ENCODE measurements around the gene ZNF789.
"Not testable (repeated sequence)": the region's sequence is repeated elsewhere in the genome, so short reads cannot be mapped to it uniquely, and the experiment has no call there.

The ZNF789 gene
- long read RNA-seq, donor 1, partial matches to known transcripts = 0 of 1 reads
- long read RNA-seq, donor 1, other reads (novel, unspliced or antisense) = 0 of 1 reads
- long read RNA-seq, donor 2, partial matches to known transcripts = 0 of 1 reads
- long read RNA-seq, donor 2, other reads (novel, unspliced or antisense) = 0 of 1 reads
- long read RNA-seq, donor 3, partial matches to known transcripts = 0 of 3 reads
- long read RNA-seq, donor 3, other reads (novel, unspliced or antisense) = 0 of 3 reads
- long read RNA-seq, donor 4, partial matches to known transcripts = 5 of 19 reads
- long read RNA-seq, donor 4, other reads (novel, unspliced or antisense) = 6 of 19 reads
- long read RNA-seq, donor 5, partial matches to known transcripts = 0 of 4 reads
- long read RNA-seq, donor 5, other reads (novel, unspliced or antisense) = 0 of 4 reads
- long read RNA-seq, donor 6, partial matches to known transcripts = 0 of 1 reads
- long read RNA-seq, donor 6, other reads (novel, unspliced or antisense) = 0 of 1 reads
- long read RNA-seq, donor 7, partial matches to known transcripts = 0 of 8 reads
- long read RNA-seq, donor 7, other reads (novel, unspliced or antisense) = 0 of 8 reads
- long read RNA-seq, donor 8, partial matches to known transcripts = 0 of 2 reads
- long read RNA-seq, donor 8, other reads (novel, unspliced or antisense) = 0 of 2 reads

DNA sequence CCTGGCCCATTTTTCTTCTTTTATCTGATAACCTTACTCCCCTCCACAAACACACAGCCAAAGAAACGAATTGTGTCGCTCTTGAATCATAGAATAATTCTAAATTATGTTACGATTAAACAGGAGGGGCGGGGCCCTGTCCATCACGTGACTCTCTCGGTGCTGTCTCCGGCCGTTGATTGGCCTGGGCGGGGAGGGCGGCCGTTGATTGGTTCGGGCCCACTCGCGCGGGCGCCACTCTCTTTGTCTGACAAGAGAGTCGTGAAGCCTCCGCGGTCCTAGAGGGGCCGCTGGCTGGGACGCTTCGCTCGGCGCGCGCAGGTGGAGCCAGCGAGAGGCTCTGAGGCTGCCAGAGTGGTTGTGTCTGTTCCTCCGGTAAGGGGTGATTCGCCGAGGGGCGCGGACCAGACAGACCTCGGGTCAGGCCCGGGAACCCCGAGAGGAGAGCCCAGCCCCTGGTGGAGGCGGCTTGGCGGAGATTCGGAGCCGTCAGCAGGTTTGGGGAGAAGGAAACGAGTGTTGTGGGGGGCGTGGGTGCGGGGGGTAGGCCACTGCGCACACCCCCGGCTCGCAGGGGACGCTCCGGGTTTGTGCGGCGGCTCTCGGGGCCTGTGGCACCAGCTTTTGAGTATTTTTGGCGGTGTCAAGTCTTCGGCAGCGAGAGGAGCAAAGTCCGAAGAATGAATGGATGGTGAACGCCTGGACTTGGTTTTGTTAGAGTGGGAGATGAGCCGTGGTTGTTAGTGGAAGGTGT is at the start of gene ZNF789:
Gene ZNF789 (plus strand): TSS at position 330 of the 754 bp plus-strand sequence. CDS start 3,567 bp downstream, outside the sequence.
- peak; percentile 91 for DNase-seq

DNA sequence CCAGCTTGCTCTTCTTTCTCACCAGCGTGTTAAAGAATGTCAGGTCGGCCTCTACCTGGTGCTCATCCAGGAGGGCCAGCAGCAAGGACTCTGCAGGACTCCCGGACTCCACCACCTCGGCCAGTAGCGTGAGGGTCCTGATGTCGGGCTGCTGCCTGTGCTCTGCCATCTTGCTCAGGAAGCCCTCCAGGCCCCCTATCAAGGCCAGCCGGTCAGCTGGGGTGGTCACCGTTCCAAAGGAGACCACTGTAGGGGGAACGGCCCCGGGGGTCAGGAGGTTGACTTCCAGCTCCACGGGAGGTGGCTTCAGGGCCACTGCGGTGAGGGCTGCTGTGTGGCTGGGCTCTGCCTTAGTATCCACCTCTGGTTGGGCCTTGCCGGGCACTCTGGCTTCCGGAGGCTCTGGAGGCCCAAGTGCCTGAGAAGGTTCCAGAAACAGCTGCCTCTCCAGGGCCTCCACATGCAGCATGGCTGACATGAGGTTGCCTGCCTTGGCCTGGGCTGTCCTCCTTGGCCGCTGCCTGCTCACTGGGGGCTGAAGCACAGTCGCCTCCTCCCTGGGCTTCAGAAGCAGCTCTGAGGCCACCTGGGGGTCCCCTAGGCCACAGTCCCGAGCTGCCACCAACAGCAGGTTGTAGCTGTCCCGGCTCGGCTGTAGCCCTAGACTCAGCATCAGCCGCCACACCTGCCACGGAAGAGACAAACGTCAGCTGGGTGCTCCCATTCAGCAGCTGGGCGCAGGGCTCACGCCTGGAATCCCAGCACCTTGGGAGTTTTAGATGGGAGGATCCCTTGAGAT is 47.6 kb upstream of the ZNF789 start:
- DNase-seq = no peak

DNA sequence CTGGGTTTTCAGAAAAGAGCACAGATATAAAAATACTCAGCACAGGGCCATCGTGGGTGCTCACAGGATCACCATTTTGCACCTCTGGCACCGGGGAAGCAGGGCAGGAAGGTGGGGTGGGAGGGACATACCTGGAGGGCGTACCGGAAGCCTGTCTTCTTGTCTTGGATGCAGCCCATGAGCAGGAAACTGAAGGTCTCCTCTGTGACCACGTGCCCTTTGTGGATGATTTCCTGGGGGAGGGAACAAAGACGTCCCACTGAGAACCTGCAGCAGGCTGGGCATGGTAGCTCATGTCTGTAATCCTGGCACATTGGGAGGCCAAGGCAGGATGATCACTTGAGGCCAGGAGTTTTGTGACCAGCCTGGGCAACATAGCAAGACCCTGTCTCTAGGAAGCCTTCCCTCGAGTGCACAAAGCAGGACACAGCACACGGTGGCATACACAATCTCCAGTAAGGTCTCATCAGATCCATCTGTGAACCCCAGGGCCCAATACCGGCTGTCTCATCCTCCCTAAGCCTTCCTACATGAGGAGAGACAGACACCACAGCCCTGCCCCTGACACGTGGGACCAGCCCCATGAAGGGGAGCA is 43.6 kb upstream of the ZNF789 start:
- no peak for DNase-seq

DNA sequence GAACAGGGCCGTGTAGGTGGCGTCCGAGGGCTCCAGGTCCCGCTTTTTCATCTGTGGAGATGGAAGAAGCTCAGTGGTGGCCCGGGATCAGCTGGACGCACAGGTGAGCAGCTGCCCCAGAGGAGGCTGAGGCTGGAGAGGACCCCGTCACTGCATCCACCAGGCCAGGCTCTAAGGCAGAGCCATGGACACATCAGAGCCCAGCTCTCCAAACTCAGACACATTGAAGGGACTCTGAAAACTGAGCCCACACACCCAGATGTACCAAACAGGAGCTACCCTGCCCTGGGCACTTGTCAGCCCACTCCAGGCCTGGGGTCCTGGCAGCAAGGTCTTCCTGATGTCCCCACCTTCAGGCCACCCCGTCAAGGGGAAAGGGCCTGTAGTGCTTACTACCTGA is 42.9 kb upstream of the ZNF789 start:
- no peak for DNase-seq

DNA sequence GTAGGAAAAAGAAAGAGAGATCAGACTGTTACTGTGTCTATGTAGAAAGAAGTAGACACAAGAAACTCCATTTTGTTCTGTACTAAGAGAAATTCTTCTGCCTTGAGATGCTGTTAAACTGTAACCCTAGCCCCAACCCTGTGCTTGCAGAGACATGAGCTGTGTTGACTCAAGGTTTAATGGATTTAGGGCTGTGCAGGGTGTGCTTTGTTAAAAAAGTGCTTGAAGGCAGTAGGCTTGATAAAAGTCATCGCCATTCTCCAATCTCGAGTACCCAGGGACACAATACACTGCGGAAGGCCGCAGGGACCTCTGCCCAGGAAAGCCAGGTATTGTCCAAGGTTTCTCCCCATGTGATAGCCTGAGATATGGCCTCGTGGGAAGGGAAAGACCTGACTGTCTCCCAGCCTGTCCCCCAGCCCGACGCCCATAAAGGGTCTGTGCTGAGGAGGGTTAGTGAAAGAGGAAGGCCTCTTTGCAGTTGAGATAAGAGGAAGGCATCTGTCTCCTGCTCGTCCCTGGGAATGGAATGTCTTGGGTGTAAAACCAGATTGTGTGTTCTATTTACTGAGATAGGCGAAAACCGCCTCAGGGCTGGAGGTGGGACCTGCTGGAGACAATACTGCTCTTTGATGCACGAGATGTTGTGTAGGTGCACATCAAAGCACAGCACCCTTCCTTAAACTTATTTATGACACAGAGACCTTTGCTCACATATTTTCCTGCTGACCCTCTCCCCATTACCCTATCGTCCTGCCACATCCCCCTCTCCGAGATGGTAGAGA is 40.7 kb upstream of the ZNF789 start:
- DNase-seq = not testable (repeated sequence)

DNA sequence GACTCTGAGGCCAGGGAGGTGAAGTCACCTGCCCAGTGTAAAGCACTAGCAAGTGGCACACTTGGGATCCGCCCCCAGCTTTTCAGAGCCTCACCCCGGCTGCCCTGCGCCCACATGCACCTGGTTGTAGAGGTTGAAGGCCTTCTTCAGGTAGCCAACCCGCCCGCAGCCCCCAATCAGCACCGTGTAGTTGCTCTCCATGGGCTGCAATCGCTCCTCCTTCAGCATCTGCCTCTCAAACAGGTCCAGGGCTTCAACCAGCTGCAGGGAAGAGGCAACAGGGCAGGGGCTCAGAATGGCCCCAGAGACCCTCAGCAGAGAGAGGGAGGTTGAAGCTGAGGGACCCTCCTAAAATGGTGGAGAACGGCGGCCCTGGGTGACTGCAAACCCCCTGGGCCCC is 39.5 kb upstream of the ZNF789 start:
- no peak for DNase-seq

DNA sequence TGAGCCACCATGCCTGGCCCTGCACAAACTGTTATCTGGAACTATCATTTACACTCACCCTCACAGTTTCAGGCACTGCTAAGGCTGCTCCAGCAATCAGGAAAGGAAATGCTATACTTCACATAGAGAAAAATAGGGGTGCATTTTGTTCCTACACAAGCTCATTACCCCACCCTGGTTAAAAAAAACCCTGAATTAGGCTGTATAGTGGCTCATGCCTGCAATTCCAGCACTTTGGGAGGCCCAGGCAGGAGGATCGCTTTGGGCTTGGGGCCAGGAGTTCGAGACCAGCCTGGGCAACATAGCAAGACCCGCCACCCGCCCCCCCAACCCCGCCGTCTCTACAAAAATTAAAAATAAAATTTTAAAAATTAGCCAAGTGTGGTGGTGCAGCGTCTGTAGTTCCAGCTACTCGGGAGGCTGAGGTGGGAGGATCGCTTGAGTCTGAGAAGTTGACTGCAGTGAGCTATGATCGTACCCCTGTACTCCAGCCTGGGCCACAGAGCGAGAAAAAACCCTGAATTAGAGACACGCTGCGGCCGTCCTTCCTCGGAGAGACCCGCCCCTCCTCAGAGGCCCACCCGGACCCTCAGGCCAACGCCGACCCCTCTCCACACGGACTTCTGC is 34.6 kb upstream of the ZNF789 start:
- DNase-seq = no peak

DNA sequence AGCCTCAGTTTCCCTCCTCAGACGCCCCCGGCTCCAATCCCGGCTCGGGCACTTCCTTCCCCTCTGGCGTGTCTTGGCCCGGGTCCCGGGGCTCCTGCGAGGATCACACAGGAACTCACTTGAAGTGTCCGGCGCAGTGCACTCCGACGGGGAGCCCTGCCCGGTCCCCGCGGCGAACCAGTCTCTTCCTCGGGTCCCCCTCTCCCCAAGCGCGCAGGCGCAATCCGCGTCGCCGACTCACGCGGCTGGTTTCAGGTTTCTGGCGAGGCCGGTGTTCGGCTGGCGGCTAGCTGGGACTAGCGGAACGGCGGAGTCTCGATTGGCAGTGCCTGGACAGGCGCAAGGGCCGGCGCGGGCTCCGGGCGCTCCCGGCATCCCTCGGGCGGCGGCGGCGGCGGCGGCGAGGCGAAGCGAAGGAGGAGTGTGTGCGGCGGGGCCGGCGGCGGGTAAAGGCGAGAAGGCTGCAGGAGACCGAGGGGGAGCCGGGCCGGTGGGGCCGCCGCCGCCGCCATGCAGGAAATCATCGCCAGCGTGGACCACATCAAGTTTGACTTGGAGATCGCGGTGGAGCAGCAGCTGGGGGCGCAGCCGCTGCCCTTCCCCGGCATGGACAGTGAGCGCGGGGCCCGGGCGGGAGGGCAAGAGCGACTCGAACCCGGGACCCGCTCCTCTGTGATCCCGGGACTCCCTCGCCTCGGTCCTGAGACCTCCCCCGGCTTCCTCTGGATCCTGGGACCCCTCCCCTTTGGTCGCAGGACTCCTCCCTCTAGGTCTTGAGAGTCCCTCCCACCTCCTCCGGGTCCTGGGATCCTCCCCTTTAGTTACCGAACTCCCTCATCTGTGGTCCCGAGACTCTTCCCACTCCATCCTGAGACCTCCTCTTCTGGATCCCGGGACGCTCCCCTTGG is 33.9 kb upstream of the ZNF789 start, which contains the start of the genes CPSF4 and PTCD1:
Gene CPSF4 (plus strand): TSS at position 371 of the 908 bp plus-strand sequence. CDS start 140 bp downstream, at position 511.
Gene PTCD1 (minus strand): TSS at position 226 of the 908 bp plus-strand sequence. CDS start 3,556 bp downstream, outside the sequence.
- peak; percentile 79 for DNase-seq

DNA sequence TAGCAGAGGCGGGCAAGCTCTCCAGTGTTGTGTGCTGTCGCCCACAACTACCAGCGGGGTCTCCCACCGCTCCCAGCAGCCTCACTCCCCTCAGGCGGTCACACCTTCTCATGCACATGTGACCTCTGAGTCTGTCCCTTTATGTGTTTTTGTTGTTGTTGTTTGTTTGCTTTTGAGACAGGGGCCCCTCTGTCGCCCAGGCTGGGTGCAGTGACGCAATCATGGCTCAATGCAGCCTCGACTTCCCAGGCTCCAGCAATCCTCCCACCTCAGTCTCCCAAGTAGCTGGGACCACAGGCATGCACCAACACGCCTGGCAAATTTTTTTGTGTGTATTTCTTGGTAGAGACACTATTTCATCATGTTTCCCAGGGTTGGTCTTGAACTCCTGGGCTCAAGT is 32.5 kb upstream of the ZNF789 start:
- no peak for DNase-seq

DNA sequence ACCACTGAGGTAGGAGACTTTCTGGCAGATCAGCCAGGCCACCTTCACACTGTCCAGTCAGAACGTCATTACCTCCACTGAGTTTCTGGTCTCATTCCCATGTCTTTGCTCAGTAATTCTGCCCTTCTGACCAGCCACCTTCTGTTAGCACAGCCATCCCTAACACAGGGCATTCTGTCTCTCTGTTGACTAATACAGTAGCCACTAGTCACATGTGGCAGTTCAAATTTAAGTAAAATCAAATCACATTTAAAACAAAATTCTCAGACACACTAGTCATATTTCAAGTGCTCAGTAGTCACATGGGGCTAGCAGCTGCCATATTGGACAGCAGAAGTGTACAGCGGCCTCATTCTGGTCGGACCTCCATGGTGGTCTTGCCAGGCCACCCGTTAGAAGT is 26.6 kb upstream of the ZNF789 start:
- no peak for DNase-seq

DNA sequence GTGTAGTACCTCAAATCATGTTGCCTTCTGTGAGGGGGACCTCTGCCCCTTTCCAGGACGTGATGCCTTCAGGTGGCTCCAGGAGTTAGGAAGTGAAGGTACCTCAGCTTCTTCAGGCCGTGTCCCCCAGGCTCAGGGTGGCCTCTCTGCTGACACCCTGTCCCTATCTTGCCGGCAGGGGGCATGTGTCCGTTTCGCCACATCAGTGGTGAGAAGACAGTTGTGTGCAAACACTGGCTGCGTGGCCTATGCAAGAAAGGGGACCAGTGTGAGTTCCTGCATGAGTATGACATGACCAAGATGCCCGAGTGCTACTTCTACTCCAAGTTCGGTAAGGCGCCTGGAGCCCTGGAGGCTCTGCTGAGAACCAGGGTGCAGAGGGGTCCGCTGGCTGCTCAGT is 24.7 kb upstream of the ZNF789 start:
- no peak for DNase-seq

DNA sequence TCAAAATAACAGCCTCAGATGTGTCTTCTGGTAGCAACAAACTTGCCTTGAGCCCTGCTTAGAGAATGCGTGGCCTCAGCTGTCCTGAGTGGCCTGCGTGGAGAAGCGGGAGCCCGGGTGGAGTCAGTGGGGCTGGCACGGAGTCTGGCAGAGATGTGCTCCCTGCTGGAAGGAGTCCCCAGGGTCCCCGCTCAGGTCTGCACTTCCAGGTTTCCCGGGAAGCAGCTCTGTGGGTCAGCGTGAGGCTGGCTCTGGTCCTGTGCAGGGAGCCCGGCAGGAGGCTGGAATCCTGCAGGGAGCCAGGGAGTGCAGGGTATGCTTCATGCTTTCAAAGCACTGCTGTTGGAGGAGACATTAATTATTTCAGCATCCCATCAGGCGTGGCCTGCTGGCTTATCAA is 23.8 kb upstream of the ZNF789 start:
- no peak for DNase-seq

DNA sequence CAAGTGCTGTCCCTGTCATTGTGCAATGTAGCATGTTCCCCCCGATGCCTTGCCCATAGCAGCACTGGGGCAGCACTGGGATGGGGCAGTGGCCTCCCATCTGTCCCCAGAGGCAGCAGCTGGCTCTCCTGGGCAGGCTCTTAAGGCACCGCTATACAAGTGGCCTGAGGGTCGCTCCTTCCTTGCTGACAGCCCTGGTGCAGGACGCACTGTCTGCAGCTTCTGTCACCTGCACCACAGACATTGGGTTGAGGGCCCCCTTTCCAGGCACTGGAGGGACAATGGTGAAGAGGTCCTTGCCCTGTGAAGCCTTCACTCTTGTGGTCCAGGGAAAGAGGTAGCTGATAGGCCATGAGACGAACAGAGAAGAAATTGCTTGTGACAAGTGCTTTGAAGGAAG is 23.4 kb upstream of the ZNF789 start:
- DNase-seq = no peak

DNA sequence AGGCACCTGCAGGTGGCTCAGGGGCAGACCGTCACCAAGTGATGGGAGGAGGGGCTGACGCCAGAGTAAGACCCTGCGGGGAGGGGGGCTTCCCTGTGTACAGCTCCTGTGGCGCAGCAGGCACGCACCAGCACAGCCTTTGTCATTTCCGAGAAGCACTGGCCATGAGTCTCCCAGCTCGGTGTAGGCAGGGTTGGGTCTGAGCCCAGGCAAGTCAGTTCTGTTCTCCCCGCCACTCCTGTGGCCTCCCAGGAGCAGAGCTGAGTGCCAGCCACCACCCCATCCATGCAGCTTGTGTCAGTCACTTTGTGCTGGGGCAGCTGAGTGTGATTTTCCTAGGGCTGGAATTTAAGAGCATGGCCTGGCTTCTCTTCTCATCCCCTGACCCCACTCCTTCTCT is 20.8 kb upstream of the ZNF789 start:
- DNase-seq = no peak

DNA sequence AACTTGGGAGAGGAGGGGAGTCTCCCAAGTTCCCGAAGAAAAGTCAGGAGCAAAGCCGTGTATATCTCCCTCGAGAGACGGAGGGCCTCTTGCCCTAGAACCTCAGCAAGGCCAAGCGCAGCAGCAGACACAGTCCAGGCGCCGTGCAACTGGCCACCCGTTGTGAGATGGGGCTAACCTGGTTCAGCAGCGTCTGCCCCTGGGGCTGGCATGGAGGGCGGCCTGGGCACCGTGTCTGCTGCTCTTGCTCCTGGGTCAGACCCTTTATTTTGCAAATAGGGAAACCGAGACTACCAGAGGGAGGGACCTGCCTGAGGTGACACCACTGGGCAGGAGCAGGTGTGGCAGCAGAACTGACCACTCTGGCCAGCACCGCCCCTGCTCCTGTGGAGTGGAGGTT is 20.1 kb upstream of the ZNF789 start:
- no peak for DNase-seq

DNA sequence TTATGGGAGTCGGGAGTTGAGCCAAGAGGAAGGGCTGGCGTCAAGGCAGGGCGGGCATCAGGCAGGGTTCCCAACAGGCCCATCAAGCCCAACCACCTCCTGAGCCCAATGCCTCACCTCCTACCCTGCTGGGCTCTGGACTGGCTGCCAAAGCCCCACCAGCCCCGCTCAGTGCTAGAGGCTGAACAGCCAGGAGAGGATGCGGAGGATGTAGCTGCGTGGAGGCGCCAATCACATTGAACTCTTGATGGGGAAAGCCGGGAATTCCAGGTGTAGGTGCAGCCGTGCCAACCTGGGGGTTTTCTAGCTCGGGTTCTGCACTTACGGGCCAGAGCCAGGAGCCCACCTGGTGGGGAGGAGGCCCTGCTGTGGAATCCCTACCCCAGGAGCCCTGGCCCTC is 19.6 kb upstream of the ZNF789 start:
- DNase-seq = no peak

DNA sequence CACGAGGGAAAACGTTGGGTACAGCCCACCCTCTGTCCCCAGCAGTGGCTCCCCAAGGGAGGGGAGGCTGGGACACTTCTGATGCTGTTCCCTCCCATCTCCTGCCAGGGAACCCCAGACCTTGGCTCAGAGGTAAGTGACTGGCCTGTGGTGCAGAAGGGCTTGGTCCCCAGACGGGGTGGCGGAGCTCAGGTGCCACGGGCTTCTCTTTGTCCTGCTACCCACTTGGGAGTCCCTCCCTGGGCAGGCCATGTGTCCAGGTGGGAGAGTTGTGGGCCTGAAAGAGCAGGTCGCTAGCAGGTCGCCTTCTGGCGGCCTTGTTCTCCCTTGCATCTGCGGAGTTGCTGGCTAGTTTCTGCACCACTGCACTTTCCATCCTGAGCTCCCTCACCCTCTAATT is 16.8 kb upstream of the ZNF789 start:
- no peak for DNase-seq

DNA sequence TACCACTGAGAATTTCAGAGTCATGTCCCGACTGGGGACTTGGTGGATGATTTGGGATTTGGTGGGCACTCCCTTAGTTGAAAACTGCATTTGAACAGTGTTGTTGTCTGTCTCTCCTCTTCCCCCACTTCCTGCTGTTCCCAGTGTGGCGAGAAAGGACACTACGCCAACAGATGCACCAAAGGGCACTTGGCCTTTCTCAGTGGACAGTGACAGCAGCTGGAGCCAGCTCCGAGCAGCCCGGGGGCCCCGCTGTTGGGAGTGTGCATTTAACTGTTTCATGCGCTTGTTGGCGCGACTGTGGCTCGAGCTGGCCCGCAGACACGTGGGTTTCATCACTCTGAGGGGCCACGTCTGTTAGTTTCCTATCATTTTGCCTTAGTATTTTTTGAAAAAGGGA is 16.4 kb upstream of the ZNF789 start:
- no peak for DNase-seq

DNA sequence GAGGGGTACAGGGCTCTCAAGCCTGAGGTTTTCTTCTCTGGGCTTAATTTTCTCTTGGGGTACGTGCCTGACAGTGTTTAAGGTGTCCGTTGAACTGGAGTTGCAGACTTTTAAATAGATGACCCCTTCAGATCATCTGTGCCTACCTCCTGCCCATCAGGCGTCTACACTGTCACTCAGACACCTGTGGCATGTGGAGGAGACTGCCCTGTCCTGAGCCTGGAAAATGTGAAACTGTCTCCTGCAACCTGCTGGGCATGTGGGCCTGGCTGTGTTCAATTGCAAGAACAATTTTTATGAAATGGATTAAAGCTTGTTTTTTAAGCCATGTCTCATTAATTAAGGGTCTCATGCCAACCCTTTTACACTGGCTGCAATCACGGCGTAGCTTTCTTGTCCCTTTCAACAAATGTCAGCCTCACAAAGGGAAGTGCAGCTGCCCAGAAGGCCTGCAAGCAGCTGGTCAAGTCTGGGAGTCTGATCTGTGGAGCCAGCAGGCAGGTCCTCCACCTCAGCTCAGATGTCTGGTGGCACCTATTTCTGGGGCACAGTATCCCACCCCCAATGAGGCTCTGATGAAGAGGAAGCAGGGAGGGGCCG is 15.5 kb upstream of the ZNF789 start:
- no peak for DNase-seq

All from right kidney (tissue), 9 donors.